PFSK-1 (cell line): ENCODE data around the gene VWA1.

Experiments used
- FOXP2 ChIP-seq: optimal IDR thresholded peaks from 2 replicates; pipeline ENCODE3; 2011; ENCODE audit warnings: borderline replicate concordance, control low read depth, inconsistent platforms; ENCODE audit not compliant: insufficient read depth; ENCODE audit errors: extremely low read length, extremely low read depth
- POLR2AphosphoS5 ChIP-seq: IDR thresholded peaks from 2 replicates; pipeline ENCODE4 v1.6.1; 2012; ENCODE audit warnings: low read depth, mild to moderate bottlenecking, control low read depth, low read length, moderate library complexity
- REST ChIP-seq, 2 experiments: IDR thresholded peaks; 2 replicates each; pipeline versions ENCODE4 v1.6.1 to v1.8.0; 2011 to 2012; ENCODE audit warnings: low read depth in 2 of 2, low read length in 2 of 2, control low read depth in 1 of 2, inconsistent platforms in 1 of 2, mild to moderate bottlenecking in 1 of 2, moderate library complexity in 1 of 2; ENCODE audit not compliant: insufficient read depth in 1 of 2
- SIN3A ChIP-seq: IDR thresholded peaks from 2 replicates; pipeline ENCODE4 v1.6.1; 2012; ENCODE audit warnings: mild to moderate bottlenecking, low read length, moderate library complexity, borderline replicate concordance; ENCODE audit not compliant: insufficient read depth
- TAF1 ChIP-seq: IDR thresholded peaks from 2 replicates; pipeline ENCODE4 v1.6.1; 2012; ENCODE audit warnings: low read length, control low read depth, borderline replicate concordance; ENCODE audit not compliant: insufficient read depth

VWA1 gene

GRCh38 chr1:1391225-1391624 is 44.3 kb upstream of the VWA1 start:
- TF ChIP-seq POLR2AphosphoS5: no peak
- no peak for TF ChIP-seq SIN3A
- TF ChIP-seq TAF1: no peak
- TF ChIP-seq FOXP2: no peak
- TF ChIP-seq REST (IDR thresholded peaks at IDR 0.05; ENCODE audit: insufficient read depth in 1 of 2, low read depth in 2 of 2, low read length in 2 of 2): no peak

- TF ChIP-seq SIN3A (no peak), FOXP2 (no peak), POLR2AphosphoS5 (no peak), TAF1 (no peak), REST (IDR thresholded peaks at IDR 0.05; ENCODE audit: insufficient read depth in 1 of 2, low read depth in 2 of 2, low read length in 2 of 2) (no peak)
These were observed 42.5 kb upstream of the VWA1 start for GRCh38 chr1:1393014-1393413.

- TF ChIP-seq TAF1 (no peak), POLR2AphosphoS5 (no peak), SIN3A (no peak), REST (IDR thresholded peaks at IDR 0.05; ENCODE audit: insufficient read depth in 1 of 2, low read depth in 2 of 2, low read length in 2 of 2) (no peak), FOXP2 (no peak)
These were observed 42.1 kb upstream of the VWA1 start for GRCh38 chr1:1393428-1393827.

GRCh38 chr1:1394116-1394515 is 41.4 kb upstream of the VWA1 start:
- TF ChIP-seq FOXP2: no peak
- no peak for TF ChIP-seq POLR2AphosphoS5
- no peak for TF ChIP-seq SIN3A
- no peak for TF ChIP-seq TAF1
- no peak for TF ChIP-seq REST (IDR thresholded peaks at IDR 0.05; ENCODE audit: insufficient read depth in 1 of 2, low read depth in 2 of 2, low read length in 2 of 2)

- TF ChIP-seq TAF1: no peak
- no peak for TF ChIP-seq REST (IDR thresholded peaks at IDR 0.05; ENCODE audit: insufficient read depth in 1 of 2, low read depth in 2 of 2, low read length in 2 of 2)
- no peak for TF ChIP-seq SIN3A
- TF ChIP-seq POLR2AphosphoS5: no peak
- no peak for TF ChIP-seq FOXP2
These were observed 40.3 kb upstream of the VWA1 start for GRCh38 chr1:1395166-1395565.
